Gastrocnemius medialis (tissue), 4 donors: ENCODE measurements around the gene LRRC59.

Source experiments
- CTCF ChIP-seq, 5 experiments: fragments of 450-650 bp in 3 of 5; fragments of 200-600 bp in 2 of 5; sonication (generic) in 2 of 5; IDR thresholded peaks in 4 of 5; conservative IDR thresholded peaks in 1 of 5; 1 replicate in 4 of 5; 2 replicates in 1 of 5; pipeline ENCODE4 v1.5.1; 2016 to 2019; ENCODE audit warnings: antibody characterized with exemption in 5 of 5, mild to moderate bottlenecking in 3 of 5, moderate library complexity in 3 of 5
- POLR2A ChIP-seq, 2 donors: fragments of 450-650 bp; IDR thresholded peaks; one replicate each; pipeline ENCODE4 v1.6.1; 2017; ENCODE audit warnings: antibody characterized with exemption in 2 of 2, mild to moderate bottlenecking in 2 of 2, moderate library complexity in 2 of 2

DNA sequence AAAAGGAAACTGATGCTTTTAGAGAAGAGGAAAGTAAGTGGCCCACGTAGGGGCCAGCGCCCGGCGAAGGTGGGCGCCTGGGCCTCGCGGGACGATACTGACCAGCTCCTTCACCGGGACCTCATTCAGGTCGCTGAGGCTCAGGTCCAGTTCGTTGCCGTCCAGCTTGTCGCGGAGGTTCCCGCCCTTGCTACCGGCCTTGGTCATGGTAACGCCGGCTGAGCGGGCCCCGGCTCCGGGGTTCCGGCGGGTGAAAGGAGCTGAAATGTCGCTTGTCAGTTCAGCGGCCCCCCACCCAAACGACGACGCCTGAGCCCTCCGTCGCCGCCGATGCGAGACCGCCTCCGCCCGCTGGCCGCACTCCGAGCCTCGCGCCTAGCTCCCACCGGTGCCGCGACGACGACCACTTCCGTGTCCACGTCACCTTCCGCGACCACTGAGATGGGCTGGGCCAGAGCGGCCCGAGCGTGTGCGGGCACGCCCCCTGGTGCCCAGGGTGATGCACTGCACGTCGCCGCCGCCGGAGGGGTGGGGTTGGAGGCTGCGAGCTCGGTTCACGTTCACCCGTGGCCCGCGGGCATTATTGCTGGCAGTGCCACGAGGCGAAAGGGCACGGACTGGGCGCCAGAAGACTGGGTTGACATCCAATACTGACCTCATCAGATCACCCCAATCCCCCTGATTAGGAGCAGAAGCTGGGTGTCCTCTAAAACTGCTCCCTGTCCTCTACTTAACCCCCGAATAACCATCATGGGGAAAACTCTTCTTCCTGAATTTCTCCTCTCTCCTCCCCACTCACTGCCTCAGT is at the start of gene LRRC59:
- peak; percentile 87 to 99 (median 96) for TF ChIP-seq CTCF (IDR thresholded peaks at IDR 0.05 in 4 of 5, conservative IDR thresholded peaks at IDR 0.05 in 1 of 5)
- peak; percentile 59 to 82 for TF ChIP-seq POLR2A (IDR thresholded peaks at IDR 0.05)
